K562 (cell line): Measurements from ENCODE around the gene TSPAN15.

ENCODE experiments used
- TF ChIP-seq, protein P1 (sequence below): sonication (generic); formaldehyde crosslinking; IDR thresholded peaks from 2 replicates; pipeline ENCODE4 v1.9.0; 2022; ENCODE audit warnings: mild to moderate bottlenecking, missing genetic modification reagents
- TF ChIP-seq, protein P2 (sequence below), 3 experiments: IDR thresholded peaks in 2 of 3; conservative IDR thresholded peaks in 1 of 3; 2 replicates each; pipeline ENCODE4 v1.5.1; 2011 to 2012; ENCODE audit warnings: low read length in 3 of 3, mild to moderate bottlenecking in 3 of 3, control low read depth in 2 of 3, improper control_type of control experiment in 1 of 3, inconsistent platforms in 1 of 3, low read depth in 1 of 3, mixed read lengths in 1 of 3, moderate library complexity in 1 of 3; ENCODE audit not compliant: insufficient read depth in 2 of 3

DNA sequence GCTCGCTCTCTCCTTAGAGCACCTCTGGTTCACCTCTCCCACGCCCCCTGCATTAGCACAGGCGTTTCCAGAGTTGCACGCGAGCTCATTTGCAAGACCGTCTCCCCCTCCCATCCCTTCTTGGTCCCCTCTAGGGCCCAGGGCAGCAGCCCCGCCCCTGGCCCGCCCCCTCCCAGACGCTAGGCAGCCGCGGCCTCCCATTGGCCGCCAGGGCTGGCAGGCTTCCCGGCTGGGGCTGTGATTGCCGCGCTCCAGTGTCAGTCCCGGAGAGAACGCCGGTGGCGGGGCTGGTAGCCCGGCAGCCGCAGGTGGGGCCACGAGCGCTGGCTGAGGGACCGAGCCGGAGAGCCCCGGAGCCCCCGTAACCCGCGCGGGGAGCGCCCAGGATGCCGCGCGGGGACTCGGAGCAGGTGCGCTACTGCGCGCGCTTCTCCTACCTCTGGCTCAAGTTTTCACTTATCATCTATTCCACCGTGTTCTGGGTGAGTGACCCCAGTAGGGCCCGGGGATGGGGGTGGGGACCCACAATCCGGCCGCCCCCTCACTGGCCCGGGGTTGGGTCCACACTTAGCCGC is at the start of gene TSPAN15:
- TF ChIP-seq, protein P1, sequence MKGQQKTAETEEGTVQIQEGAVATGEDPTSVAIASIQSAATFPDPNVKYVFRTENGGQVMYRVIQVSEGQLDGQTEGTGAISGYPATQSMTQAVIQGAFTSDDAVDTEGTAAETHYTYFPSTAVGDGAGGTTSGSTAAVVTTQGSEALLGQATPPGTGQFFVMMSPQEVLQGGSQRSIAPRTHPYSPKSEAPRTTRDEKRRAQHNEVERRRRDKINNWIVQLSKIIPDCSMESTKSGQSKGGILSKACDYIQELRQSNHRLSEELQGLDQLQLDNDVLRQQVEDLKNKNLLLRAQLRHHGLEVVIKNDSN (CRISPR knock-in tag): no peak
- TF ChIP-seq, protein P2, sequence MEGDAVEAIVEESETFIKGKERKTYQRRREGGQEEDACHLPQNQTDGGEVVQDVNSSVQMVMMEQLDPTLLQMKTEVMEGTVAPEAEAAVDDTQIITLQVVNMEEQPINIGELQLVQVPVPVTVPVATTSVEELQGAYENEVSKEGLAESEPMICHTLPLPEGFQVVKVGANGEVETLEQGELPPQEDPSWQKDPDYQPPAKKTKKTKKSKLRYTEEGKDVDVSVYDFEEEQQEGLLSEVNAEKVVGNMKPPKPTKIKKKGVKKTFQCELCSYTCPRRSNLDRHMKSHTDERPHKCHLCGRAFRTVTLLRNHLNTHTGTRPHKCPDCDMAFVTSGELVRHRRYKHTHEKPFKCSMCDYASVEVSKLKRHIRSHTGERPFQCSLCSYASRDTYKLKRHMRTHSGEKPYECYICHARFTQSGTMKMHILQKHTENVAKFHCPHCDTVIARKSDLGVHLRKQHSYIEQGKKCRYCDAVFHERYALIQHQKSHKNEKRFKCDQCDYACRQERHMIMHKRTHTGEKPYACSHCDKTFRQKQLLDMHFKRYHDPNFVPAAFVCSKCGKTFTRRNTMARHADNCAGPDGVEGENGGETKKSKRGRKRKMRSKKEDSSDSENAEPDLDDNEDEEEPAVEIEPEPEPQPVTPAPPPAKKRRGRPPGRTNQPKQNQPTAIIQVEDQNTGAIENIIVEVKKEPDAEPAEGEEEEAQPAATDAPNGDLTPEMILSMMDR (IDR thresholded peaks at IDR 0.05 in 2 of 3, conservative IDR thresholded peaks at IDR 0.05 in 1 of 3; ENCODE audit: insufficient read depth in 2 of 3, low read depth in 1 of 3, low read length in 3 of 3): no peak
